Neuron (in vitro differentiated cells): ENCODE measurements around the gene RPTOR.
"Not testable (repeated sequence)": the region's sequence is repeated elsewhere in the genome, so short reads cannot be mapped to it uniquely, and the experiment has no call there.

Experiments
- H2AFZ ChIP-seq: one replicate; pipeline ENCODE4 v1.6.1; 2013; ENCODE audit warnings: low read depth, mild to moderate bottlenecking, inconsistent platforms, low read length, moderate library complexity
- H3K27me3 ChIP-seq: one replicate; pipeline ENCODE4 v1.6.1; 2013; ENCODE audit warnings: low read length; ENCODE audit not compliant: insufficient read depth
- H3K36me3 ChIP-seq: one replicate; pipeline ENCODE4 v1.6.1; 2013; ENCODE audit warnings: low read length; ENCODE audit not compliant: insufficient read depth
- H3K4me1 ChIP-seq: one replicate; pipeline ENCODE4 v1.6.1; 2013; ENCODE audit warnings: low read length; ENCODE audit not compliant: insufficient read depth
- H3K4me3 ChIP-seq: 2 replicates; pipeline ENCODE4 v1.5.1; 2013; ENCODE audit warnings: mild to moderate bottlenecking, low read length, moderate library complexity
- H3K9me3 ChIP-seq: one replicate; pipeline ENCODE4 v1.6.1; 2013; ENCODE audit warnings: low read length

RPTOR gene

DNA sequence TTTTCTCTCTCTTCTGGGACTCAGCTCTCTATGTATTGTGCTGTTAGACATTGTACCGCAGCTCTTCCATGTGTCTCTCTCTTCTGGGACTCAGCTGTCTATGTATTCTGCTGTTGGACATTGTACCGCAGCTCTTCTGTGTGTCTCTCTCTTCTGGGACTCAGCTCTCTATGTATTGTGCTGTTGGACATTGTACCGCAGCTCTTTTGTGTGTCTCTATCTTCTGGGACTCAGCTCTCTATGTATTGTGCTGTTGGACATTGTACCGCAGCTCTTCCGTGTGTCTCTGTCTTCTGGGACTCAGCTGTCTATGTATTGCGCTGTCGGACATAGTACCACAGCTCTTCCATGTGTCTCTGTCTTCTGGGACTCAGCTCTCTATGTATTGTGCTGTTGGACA lies 84.2 kb downstream of the RPTOR start:
- H3K27me3 ChIP-seq, H3K4me1 ChIP-seq, H2AFZ ChIP-seq, H3K4me3 ChIP-seq, H3K36me3 ChIP-seq: not testable (repeated sequence)
- H3K9me3 ChIP-seq = peaks cover 19% of the 10 kb centered on the region

GRCh38 chr17:80629298-80630028 lies 84.8 kb downstream of the RPTOR start:
- Histone ChIP-seq H3K9me3 (peaks cover 21% of the 10 kb centered on the region), H3K4me1 (no peaks in the 10 kb centered on the region), H3K36me3 (peaks cover 8% of the 10 kb centered on the region), H2AFZ (no peak overlapping the region), H3K27me3 (no peaks in the 10 kb centered on the region), H3K4me3 (no peak overlapping the region)

GRCh38 chr17:80630560-80631120 lies 86.0 kb downstream of the RPTOR start:
- Histone ChIP-seq H3K4me3 (no peak overlapping the region), H3K4me1 (no peaks in the 10 kb centered on the region), H3K9me3 (peaks cover 19% of the 10 kb centered on the region), H3K36me3 (peaks cover 6% of the 10 kb centered on the region), H3K27me3 (no peaks in the 10 kb centered on the region), H2AFZ (no peak overlapping the region)

DNA sequence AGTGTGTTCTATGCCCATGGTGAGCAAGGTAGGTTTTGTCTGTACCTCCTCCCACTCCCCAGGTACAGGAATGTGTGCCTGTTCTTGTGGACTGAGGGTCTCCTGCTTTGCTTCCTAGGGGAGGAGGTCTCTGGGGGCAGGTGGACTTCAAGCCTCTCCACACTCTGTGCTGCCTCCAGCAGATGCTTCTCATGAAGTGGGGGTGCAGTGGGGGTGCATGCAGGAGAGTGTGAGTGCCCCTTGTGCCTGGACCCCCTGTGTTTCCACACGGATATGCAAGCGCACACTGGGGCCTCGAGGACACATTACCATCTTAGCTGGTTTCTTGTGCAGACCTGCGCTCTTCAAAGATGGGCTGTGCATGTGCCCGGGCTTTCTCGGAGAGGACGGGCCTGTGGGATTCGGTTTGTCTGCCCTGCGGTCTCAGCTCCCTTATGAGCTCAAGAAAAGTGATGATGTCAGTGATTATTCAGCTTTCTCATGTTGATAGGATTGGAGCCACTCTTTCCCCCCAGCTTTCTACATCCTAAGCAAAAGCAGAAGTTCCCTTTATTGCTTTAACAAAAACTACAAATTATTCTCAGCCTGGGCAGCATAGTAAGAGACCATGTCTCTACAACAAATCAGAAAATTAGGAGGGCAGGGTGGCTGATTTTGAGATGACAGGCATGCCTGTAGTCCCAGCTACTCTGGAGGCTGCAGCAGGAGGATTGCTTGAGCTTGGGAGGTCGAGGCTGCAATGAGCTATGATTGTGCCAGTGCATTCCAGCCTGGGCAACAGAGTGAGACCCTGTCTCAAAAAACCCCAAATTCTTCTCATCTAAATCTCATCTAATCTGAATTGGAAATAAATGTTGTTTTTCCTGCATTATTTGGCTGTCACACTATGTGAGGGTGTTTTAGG lies 86.8 kb downstream of the RPTOR start:
- Histone ChIP-seq H3K4me3 (no peak overlapping the region), H3K36me3 (peaks cover 1% of the 10 kb centered on the region), H3K4me1 (no peaks in the 10 kb centered on the region), H2AFZ (no peak overlapping the region), H3K9me3 (peaks cover 17% of the 10 kb centered on the region), H3K27me3 (no peaks in the 10 kb centered on the region)

- Histone ChIP-seq H3K9me3 (peaks cover 13% of the 10 kb centered on the region), H3K4me3 (no peak overlapping the region), H3K27me3 (no peaks in the 10 kb centered on the region), H3K4me1 (no peaks in the 10 kb centered on the region), H2AFZ (no peak overlapping the region), H3K36me3 (no peaks in the 10 kb centered on the region)
Measured at GRCh38 chr17:80632046-80632581, 87.5 kb downstream of the RPTOR start.

GRCh38 chr17:80633207-80633606 lies 88.6 kb downstream of the RPTOR start:
- no peak overlapping the region for H3K4me3 ChIP-seq
- H3K27me3 ChIP-seq = no peaks in the 10 kb centered on the region
- peaks cover 11% of the 10 kb centered on the region for H3K9me3 ChIP-seq
- H3K36me3 ChIP-seq = no peaks in the 10 kb centered on the region
- H2AFZ ChIP-seq = no peak overlapping the region
- no peaks in the 10 kb centered on the region for H3K4me1 ChIP-seq

DNA sequence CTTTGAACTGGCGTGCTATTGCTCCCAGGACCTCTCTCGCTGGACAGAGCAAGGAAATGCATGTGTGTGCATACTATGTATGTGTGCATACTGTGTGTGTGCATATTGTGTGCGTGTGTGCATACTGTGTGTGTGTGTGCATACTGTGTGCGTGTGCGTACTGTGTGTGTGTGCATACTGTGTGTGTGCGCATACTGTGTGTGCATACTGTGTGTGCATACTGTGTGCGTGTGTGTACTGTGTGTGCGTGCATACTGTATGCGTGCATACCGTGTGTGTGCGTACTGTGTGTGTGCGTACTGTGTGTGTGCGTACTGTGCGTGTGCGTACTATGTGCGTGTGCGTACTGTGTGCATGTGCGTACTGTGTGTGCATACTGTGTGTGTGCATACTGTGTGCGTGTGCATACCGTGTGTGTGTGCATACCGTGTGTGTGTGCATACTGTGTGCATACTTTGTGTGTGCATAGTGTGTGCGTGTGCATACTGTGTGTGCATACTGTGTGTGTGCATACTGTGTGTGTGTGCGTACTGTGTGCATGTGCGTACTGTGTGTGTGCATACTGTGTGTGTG lies 89.4 kb downstream of the RPTOR start:
- Histone ChIP-seq H3K27me3 (no peaks in the 10 kb centered on the region), H2AFZ (no peak overlapping the region), H3K9me3 (peaks cover 9% of the 10 kb centered on the region), H3K36me3 (no peaks in the 10 kb centered on the region), H3K4me3 (no peak overlapping the region), H3K4me1 (no peaks in the 10 kb centered on the region)

DNA sequence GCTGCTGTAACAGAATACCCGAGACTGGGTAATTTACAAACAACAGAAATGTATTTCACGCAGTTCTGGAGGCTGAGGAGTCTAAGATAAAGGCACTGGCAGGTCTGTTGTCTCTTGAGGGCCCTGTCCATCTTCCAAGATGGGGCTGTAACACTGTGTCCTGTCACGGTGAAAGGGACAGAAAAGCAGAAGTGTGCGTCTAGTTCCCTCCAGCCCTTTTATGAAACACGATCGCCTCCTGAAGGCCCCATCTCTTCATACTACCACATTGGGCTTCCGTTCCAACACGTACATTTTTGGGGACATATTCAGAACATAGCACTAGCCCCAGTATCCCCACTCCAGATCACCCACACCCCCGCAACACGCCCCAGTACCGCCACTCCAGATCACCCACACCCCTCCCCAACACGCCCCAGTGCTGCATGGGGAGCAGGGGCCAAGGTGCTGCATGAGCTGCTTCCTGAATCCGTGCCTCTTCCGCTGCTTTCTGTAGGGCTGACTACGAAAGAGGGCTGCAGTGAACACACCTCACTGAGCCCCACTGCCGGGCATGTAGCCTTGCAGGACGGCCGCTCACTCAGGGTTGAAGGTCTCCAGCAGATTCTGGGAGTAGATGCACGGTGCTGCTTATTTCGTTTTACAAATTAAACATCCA lies 91.9 kb downstream of the RPTOR start:
- Histone ChIP-seq H3K4me3 (no peak overlapping the region), H3K4me1 (no peaks in the 10 kb centered on the region), H3K9me3 (peaks cover 2% of the 10 kb centered on the region), H3K27me3 (no peaks in the 10 kb centered on the region), H2AFZ (no peak overlapping the region), H3K36me3 (no peaks in the 10 kb centered on the region)

DNA sequence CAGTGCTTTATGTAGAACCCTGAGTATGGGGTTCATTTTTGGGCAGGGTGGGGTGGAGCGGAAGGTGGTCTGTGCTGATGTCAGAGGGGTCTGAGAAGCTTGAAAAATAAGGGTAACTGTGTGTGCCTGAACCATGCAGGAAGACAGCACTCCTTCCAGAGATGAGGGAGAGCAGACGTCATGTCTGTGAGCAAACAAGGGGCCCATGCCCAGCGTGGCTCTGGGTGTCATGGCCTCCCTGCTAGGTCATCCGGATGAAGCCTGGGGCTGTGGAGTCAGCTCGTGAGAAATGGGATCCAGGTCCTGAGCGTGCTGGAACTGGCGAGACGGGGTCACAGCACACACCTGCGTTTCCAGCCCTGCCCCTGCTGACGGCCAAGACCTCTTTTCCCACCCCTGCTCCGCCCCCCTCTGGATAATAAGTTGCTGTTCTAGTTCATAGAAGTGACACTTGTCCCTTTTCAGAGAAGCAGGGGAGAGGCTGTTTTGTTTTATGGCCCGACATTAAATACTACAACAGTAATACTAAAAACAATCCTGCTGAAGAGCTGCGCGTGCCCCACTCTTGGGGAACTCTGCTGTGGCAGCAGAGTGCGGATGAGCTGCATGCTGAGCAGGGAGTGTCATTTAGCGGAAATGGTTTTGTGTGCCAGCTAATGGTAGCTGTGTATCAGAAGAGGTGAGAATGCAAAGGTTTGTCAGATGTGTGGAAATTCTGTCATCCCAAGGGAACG lies 92.6 kb downstream of the RPTOR start:
- H2AFZ ChIP-seq = no peak overlapping the region
- H3K9me3 ChIP-seq = peaks cover 2% of the 10 kb centered on the region
- H3K4me3 ChIP-seq = no peak overlapping the region
- no peaks in the 10 kb centered on the region for H3K36me3 ChIP-seq
- no peaks in the 10 kb centered on the region for H3K27me3 ChIP-seq
- no peaks in the 10 kb centered on the region for H3K4me1 ChIP-seq

DNA sequence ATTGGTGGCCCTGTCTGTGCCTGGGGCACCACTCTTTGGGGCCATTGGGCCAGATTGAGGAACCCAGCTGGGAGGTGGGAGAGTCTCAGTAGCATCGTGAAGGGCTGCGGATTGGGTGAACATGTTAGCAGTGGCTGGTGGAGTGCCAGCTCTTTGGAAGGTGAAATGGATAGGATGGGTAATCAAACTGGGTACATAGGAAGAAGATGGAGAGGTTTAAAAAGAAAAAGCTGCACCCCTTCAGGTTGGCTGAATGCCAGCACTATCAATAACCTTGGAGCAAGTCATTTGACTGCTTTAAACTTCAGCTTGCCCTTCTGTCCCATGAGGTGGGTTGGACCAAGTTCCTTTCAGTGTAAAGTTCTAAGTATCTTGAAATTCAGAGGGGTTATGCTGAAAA lies 95.0 kb downstream of the RPTOR start:
- Histone ChIP-seq H3K36me3 (no peaks in the 10 kb centered on the region), H3K4me3 (no peak overlapping the region), H3K27me3 (no peaks in the 10 kb centered on the region), H3K4me1 (no peaks in the 10 kb centered on the region), H2AFZ (no peak overlapping the region), H3K9me3 (no peaks in the 10 kb centered on the region)

DNA sequence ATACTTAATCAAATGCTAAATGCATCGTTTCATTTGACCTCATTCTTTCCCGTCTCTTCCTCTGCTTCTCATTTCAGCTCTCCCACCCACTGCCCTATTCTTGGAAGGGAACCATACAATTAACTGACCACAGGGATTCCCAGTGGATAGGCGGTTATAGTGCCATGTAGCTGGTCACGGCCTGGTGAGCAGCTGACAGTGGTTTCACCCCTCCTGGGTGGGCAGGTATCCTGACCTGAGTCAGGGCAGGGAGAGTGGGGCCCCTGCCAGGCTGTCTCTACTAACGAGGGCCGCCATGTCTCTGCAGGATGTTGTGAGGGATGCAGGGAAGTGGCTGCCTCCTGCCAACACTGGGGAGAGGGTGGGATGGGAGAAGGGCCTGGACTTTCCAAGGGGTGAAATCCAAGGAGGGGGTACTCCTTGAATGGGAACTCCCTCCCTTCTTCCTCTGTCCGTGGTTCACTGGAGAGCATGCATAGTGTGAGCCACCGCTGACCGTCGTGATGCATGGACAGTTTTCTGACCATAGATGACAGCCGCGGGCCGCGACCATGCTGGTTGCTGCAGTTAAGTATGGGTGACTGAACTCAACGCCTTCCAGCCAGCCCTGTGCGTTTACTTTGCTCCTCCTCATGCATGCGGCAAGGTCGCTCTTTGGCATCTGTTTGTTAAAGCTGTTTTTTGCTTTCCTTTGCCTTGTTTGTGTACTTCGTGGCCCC lies 95.9 kb downstream of the RPTOR start:
- Histone ChIP-seq H3K4me1 (no peaks in the 10 kb centered on the region), H2AFZ (no peak overlapping the region), H3K4me3 (no peak overlapping the region), H3K27me3 (no peaks in the 10 kb centered on the region), H3K9me3 (no peaks in the 10 kb centered on the region), H3K36me3 (no peaks in the 10 kb centered on the region)
